Gastrocnemius medialis (tissue), 4 donors: ENCODE measurements around the gene ETV6.

Experiments
- CTCF ChIP-seq, 5 experiments: fragments of 450-650 bp in 3 of 5; fragments of 200-600 bp in 2 of 5; sonication (generic) in 2 of 5; IDR thresholded peaks in 4 of 5; conservative IDR thresholded peaks in 1 of 5; 1 replicate in 4 of 5; 2 replicates in 1 of 5; pipeline ENCODE4 v1.5.1; 2016 to 2019; ENCODE audit warnings: antibody characterized with exemption in 5 of 5, mild to moderate bottlenecking in 3 of 5, moderate library complexity in 3 of 5
- POLR2A ChIP-seq, 2 donors: fragments of 450-650 bp; IDR thresholded peaks; one replicate each; pipeline ENCODE4 v1.6.1; 2017; ENCODE audit warnings: antibody characterized with exemption in 2 of 2, mild to moderate bottlenecking in 2 of 2, moderate library complexity in 2 of 2

GRCh38 chr12:11757095-11757494 is 107.6 kb downstream of the ETV6 start:
- TF ChIP-seq POLR2A (IDR thresholded peaks at IDR 0.05) (no peak), CTCF (IDR thresholded peaks at IDR 0.05 in 4 of 5, conservative IDR thresholded peaks at IDR 0.05 in 1 of 5) (no peak)
